Measurements from ENCODE around the gene SMO. TPM values are rescaled to one million over a fixed set of nuclear protein-coding genes. Genes with fewer than 3 reads are reported as not detected.

SMO gene
- total and polyA plus RNA-seq, 9 of the 15 experiments (the other 6 are each of a cell fraction or from before 2014, with no cell fraction given), result 0.05 to 0.13 (median 0.10) TPM; not detected in 5

DNA sequence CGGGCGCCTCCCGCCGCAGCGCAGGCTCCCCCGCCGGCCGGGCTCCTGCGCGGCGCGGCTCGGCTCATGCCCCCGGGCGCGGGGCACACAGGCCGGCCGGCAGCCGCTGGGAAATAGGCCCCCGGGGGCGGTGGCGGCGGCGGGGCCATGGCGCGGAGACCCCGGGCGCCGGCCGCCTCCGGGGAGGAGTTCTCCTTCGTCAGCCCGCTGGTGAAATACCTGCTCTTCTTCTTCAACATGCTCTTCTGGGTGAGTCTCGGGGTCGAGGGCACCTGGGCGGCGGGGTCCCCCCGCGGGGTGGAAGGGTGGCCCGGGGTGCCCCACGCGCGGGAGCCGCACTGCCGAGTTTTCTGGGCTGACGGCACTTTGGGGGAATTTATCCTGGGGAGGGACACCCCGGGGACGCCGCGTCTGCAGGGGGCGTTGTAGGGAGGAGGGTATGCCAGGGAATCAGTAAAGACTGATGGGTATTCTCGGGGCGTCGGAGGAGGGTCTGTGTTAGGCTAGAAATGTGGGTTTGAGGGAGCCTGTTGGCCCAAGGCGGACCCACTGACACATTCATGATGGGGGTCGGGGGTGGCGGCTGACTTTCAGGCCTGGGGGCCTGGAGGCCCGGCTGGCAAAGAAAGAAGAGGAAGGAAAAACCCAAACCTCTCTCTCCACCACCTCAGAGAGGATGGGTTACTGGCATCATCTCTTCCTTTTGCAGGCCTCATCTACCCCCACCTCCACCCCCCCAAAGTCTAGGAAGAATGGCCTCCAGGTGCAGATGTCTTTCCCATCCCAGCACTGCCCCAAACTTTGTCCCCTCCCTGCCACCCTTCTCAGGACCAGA is 43.4 kb upstream of the SMO start:
- intact Hi-C loops (cut with micrococcal nuclease) (no loop called here), in situ Hi-C loops (cut with MboI) (no loop called here)
- peak overlapping the region; percentile 7 for H3K4me2 ChIP-seq (ENCODE audit: insufficient read depth, low read length)
- ATAC-seq (no peak), FAIRE-seq (no peak), DNase-seq (ENCODE audit: extremely low read depth in 1 of 4, low spot score in 3 of 4) (peak in 1 of 4 experiments; percentile 42)
- H3K27me3 ChIP-seq (ENCODE audit: control insufficient read depth in 2 of 2, insufficient read depth in 2 of 2, low read length in 2 of 2), result peaks cover 61 to 78% of the 10 kb centered on the region in 2 experiments
- peak overlapping the region; percentile 11; the same call in 1 of the 2 replicates for H3K4me3 ChIP-seq
- POLR2A ChIA-PET, result interaction anchor here (0.6 to 1.2 kb wide), 2 partner anchors 156 to 197 kb away, joined by 3 read pairs; no protein-coding TSS in a partner anchor
- no peaks in the 10 kb centered on the region for H3K9me1 ChIP-seq (ENCODE audit: control insufficient read depth, insufficient read depth, low read length)
- no TSS peak for BruUV-seq (replicated peaks)
- peaks cover 6 to 18% of the 10 kb centered on the region in 2 experiments; a peak in 4 of 5 replicates for H3K4me1 ChIP-seq (replicated peaks in 1 of 2; ENCODE audit: control insufficient read depth in 2 of 2, insufficient read depth in 2 of 2, low read length in 2 of 2)
- no peaks in the 10 kb centered on the region for H3K9me3 ChIP-seq (replicated peaks; ENCODE audit: control insufficient read depth, insufficient read depth, low read depth, low read length)
- no peaks in the 10 kb centered on the region; the same call in 1 of the 2 replicates for H4K20me1 ChIP-seq (replicated peaks; ENCODE audit: control insufficient read depth, insufficient read depth, low read length)
- CTCF ChIA-PET (ENCODE audit: low intra/inter-chr PET ratio), result interaction anchor here (1.6 kb wide), 1 partner anchor 327 kb away, joined by 3 read pairs; no protein-coding TSS in a partner anchor
- no peak overlapping the region for H2AFZ ChIP-seq (ENCODE audit: low read depth, low read length)
- H3K36me3 ChIP-seq (ENCODE audit: control insufficient read depth, insufficient read depth, low read length), result no peaks in the 10 kb centered on the region
- 11% methylated on average over 49 of the region's 58 CpGs for WGBS (ENCODE audit: insufficient coverage, low coverage, missing lambda C conversion rate)
- no peaks in the 10 kb centered on the region for H3K79me2 ChIP-seq (ENCODE audit: control insufficient read depth, insufficient read depth, low read length)
- no peak overlapping the region for H3K27ac ChIP-seq (ENCODE audit: extremely low read depth, low read depth, low read length)
- 0 out of 4 replicates have a peak overlapping the region, but pooled peaks of 1 of the 2 experiments have one; percentile 6 for H3K9ac ChIP-seq (ENCODE audit: insufficient read depth in 1 of 2, low read depth in 2 of 2, low read length in 2 of 2)
- TF ChIP-seq POLR3G (IDR thresholded peaks at IDR 0.05; ENCODE audit: extremely low read depth, insufficient read length, insufficient replicate concordance), result no peak
- TF ChIP-seq, protein P1, sequence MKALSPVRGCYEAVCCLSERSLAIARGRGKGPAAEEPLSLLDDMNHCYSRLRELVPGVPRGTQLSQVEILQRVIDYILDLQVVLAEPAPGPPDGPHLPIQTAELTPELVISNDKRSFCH (CRISPR knock-in tag; IDR thresholded peaks at IDR 0.05), result no peak
- TF ChIP-seq, protein P1 (tag; IDR thresholded peaks at IDR 0.05), result no peak
- peak; percentile 26 for TF ChIP-seq RBBP5 (IDR thresholded peaks at IDR 0.05; ENCODE audit: borderline replicate concordance, insufficient read depth, low read length, poor library complexity, severe bottlenecking)
- TF ChIP-seq, protein P2, sequence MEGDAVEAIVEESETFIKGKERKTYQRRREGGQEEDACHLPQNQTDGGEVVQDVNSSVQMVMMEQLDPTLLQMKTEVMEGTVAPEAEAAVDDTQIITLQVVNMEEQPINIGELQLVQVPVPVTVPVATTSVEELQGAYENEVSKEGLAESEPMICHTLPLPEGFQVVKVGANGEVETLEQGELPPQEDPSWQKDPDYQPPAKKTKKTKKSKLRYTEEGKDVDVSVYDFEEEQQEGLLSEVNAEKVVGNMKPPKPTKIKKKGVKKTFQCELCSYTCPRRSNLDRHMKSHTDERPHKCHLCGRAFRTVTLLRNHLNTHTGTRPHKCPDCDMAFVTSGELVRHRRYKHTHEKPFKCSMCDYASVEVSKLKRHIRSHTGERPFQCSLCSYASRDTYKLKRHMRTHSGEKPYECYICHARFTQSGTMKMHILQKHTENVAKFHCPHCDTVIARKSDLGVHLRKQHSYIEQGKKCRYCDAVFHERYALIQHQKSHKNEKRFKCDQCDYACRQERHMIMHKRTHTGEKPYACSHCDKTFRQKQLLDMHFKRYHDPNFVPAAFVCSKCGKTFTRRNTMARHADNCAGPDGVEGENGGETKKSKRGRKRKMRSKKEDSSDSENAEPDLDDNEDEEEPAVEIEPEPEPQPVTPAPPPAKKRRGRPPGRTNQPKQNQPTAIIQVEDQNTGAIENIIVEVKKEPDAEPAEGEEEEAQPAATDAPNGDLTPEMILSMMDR (IDR thresholded peaks at IDR 0.05 in 2 of 3, conservative IDR thresholded peaks at IDR 0.05 in 1 of 3; ENCODE audit: insufficient read depth in 2 of 3, low read depth in 1 of 3, low read length in 3 of 3), result peak; percentile 11 to 31 (median 16); a peak in 1 of 6 replicates
- TF ChIP-seq, protein P3, sequence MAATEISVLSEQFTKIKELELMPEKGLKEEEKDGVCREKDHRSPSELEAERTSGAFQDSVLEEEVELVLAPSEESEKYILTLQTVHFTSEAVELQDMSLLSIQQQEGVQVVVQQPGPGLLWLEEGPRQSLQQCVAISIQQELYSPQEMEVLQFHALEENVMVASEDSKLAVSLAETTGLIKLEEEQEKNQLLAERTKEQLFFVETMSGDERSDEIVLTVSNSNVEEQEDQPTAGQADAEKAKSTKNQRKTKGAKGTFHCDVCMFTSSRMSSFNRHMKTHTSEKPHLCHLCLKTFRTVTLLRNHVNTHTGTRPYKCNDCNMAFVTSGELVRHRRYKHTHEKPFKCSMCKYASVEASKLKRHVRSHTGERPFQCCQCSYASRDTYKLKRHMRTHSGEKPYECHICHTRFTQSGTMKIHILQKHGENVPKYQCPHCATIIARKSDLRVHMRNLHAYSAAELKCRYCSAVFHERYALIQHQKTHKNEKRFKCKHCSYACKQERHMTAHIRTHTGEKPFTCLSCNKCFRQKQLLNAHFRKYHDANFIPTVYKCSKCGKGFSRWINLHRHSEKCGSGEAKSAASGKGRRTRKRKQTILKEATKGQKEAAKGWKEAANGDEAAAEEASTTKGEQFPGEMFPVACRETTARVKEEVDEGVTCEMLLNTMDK (IDR thresholded peaks at IDR 0.05; ENCODE audit: borderline replicate concordance, insufficient read depth, low read depth, low read length, poor library complexity, severe bottlenecking), result peak; percentile 35
- no peak for TF ChIP-seq XRCC3 (IDR thresholded peaks at IDR 0.05)
- TF ChIP-seq, protein P4, sequence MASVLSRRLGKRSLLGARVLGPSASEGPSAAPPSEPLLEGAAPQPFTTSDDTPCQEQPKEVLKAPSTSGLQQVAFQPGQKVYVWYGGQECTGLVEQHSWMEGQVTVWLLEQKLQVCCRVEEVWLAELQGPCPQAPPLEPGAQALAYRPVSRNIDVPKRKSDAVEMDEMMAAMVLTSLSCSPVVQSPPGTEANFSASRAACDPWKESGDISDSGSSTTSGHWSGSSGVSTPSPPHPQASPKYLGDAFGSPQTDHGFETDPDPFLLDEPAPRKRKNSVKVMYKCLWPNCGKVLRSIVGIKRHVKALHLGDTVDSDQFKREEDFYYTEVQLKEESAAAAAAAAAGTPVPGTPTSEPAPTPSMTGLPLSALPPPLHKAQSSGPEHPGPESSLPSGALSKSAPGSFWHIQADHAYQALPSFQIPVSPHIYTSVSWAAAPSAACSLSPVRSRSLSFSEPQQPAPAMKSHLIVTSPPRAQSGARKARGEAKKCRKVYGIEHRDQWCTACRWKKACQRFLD (CRISPR knock-in tag; IDR thresholded peaks at IDR 0.05), result no peak
- TF ChIP-seq EWSR1 (IDR thresholded peaks at IDR 0.05; ENCODE audit: borderline replicate concordance, low read depth, partially characterized antibody), result no peak
- no peak for TF ChIP-seq ELF1 (tag; IDR thresholded peaks at IDR 0.05)
- TF ChIP-seq ARHGAP35 (IDR thresholded peaks at IDR 0.05; ENCODE audit: partially characterized antibody), result no peak
- TF ChIP-seq HMG20A (CRISPR knock-in tag; conservative IDR thresholded peaks at IDR 0.05), result no peak

Measured in K562 (cell line).